Measurements from ENCODE around the gene NYAP1.
"Not testable (repeated sequence)": the region's sequence is repeated elsewhere in the genome, so short reads cannot be mapped to it uniquely, and the experiment has no call there.

Gene NYAP1

DNA sequence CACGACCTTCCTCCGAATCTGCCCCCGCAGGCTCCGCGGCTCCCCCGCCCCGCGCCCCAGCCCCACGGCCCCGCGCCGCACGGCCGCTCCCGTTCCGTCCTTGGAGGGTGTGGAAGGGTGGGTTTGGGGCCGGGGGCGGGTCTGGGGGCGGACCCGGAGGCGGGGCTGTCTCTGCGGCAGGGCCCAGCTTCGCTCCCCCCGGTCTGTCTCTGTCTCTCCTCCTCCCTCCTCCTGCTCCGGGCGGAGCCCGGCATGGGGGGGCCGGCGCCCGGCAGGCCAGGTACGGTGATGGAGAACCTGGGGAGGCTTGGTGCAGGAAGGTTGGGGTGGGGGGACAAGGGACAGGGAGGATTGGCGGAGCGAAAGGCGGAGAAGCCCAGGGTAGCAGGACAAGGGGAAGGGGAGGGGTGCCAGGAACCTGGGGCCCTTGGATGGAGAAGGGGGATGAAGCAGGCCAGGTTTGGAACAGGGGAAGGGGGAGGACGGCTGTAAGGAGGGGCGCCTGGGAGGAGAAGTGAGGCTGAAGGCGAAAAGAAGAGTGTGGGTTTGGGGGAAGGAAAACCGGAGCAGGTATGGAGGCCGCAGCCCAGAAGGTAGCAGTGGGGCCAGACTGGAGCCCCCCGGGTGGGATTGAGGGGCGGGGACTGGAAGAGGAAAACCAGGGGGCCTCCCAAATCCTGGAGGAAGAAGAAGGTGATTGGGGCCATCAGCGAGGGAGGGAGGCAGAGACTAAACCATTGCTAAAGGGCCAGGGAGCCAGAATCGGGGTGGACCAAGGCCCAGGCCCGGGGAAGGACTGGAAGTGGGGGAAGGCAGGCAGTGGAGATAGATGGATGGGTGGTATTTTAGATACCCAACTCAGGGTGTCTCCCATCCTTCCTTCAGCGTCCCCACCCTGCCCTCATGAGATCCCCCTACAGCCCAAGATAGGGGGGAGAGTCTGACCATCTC lies at the start of gene NYAP1:
NYAP1 (plus strand) TSS at position 206 of the 951 bp plus-strand sequence. CDS start 1,385 bp downstream, outside the sequence.
- peak; percentile 69 for DNase-seq

DNA sequence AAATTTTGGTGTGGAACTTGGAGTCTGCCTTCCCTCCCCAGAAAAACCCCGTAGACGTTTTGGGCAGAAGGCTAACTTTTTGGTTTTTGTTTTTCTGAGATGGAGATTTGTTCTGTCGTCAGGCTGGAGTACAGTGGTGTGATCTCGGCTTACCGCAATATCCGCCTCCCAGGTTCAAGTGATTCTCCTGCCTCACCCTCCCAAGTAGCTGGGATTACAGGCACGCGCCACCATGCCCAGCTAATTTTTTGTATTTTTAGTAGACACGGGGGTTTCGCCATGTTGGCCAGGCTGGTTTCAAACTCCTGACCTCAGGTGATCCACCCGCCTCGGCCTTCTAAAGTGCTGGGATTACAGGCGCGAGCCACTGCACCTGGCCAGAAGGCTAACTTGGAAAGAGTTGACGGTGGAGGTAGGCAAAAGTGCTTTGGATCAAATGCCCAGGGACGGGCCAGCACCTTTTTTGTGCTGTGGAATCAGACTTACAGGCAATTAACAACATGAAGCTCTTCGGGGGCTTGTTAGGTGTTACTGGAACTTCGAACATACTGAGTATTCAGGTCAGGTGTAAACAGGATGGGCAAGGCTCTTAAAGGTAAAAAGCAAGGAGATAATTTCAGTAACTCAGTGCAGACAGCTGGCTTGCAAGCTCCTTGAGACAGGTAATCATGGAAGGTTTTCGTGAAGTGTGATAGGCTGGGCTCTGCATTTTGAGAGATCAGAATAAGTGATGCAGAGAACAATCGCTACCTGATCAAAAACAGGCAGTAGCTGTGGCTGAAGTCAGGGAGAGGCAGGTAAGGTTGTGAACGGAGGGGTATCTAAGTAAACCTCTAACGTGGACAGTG lies 49.2 kb upstream of the NYAP1 start:
- no peak for DNase-seq

DNA sequence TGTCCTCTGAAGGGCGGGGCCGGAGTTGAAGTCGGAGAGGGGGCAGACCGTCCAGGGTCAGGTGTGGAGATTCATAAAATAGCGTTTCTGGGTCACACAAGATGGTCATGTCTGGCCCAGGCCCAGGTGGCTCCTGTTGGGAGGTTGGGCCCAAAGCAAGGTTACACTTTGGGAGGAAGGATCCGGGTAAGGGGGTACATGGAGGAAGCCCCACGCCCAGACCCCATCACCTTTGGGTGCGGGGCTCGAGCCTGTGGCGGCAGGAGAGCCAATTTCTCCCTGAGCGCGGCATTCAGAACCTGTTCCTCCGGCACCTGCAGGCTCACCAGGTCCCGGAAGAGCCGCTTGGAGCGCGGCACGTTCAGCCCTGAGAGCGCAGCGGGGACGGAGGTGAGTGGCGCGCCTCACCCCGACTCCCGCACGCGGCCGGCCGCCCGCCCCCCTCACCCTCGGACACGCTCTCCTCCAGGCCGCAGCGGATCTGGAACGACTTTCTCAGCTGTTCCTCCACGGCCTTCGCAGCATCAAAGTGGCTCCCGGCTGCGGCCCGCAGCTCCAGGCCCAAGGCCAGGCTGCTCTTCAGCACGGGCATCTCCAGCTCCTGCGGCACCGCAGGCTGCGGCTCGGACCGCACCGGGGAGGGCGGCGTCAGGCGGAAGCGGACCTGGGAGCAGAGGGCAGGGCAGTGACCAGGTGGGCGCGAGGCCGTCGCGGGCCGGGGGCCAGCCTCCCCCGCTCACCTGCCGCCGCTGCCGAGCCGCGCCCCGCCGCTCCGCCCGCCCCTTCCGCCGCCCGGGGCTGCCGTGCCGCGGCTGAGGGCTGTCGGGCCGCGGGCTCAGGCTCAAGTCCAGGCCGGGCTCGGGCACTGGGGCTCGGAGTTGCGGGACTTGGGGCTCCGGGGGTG lies 48.1 kb upstream of the NYAP1 start:
- DNase-seq: peak; percentile 72

DNA sequence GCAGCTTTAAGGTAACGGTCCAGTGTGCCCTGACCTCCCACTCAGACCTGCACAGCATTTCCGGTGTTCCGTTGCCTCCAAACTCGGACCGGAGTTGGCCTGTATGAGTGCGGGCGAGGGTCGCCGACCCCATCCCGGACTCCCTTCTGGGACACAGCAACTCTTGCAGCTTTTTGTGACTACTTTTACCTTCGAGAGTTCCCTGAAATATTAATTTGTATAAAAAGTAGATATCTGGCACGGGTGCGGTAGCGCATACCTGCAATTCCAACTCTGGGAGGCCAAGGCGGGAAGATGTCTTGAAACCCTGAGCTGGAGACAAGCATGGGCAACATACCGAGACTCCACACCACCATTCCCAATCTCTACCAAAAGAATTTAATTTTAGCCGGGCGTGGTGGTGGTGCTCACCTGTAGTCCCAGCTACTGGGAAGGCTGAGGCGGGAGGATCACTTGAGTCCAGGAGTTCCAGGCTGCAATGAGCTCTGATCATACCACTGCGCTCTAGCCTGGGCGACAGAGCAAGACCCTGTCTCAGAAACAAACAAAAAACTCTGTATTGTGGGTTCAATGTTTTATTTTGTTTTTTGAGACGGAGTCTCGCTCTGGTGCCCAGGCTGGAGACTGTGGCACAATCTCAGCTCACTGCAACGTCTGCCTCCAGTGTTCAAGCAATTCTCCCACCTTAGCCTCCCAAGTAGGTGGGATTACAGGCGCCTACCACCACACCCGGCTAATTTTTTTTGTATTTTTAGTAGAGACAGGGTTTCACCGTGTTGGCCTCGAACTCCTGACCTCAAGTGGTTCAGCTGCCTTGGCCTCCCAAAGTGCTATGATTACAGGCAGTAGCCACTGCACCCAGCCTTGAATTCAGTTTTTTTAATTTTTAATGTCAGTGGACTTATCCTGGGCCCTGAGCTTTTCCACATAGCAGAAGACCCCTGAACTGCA lies 46.3 kb upstream of the NYAP1 start:
- DNase-seq: no peak

DNA sequence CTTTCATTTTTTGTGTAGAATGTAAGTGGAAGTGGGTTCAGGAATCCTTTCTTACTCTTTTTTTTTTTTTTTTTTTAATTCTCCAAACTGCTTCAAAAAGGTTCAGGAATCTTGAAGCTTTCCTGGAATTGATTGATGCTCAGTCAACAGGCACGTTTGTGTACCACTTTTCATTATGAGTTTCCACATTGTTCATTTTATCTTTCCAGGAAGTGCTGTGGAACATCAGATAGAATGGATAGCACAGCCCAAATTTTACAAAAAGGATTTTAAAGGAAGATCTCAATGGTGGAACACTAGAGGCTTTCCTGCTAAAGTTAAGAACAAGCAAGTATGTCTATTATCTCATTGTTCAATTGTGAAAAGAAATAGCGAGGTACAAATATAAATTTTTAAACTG lies 45.6 kb upstream of the NYAP1 start:
- no peak for DNase-seq

DNA sequence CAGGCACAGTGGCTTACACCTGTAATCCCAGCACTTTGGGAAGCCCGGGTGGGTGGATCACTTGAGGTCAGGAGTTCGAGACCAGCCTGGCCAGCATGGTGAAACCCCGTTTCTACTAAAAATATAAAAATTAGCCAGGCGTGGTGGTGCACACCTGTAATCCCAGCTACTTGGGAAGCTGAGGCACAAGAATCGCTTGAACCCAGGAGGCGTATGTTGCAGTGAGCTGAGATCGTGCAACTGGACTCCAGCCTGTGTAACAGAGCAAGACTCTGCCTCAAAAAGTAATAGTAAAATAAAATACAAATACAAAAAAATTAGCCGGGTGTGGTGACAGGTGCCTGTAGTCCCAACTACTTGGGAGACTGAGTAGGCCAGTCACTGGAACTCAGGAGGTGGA lies 45.0 kb upstream of the NYAP1 start:
- not testable (repeated sequence) for DNase-seq

DNA sequence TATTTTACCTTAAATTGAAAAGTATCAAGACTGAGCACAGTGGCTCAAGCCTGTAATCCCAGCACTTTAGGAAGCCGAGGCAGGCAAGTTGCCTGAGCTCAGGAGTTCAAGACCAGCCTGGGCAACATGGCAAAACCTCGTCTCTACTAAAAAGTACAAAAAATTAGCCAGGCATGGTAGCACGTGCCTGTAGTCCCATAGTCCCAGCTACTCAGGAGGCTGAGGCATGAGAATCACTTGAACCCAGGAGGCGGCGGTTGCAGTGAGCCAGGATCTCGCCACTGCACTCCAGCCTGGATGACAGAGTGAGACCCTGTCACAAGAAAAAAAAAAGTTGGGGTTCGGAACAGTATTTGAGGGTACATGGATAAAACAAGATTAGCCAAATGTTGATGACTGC lies 44.5 kb upstream of the NYAP1 start:
- DNase-seq: not testable (repeated sequence)

DNA sequence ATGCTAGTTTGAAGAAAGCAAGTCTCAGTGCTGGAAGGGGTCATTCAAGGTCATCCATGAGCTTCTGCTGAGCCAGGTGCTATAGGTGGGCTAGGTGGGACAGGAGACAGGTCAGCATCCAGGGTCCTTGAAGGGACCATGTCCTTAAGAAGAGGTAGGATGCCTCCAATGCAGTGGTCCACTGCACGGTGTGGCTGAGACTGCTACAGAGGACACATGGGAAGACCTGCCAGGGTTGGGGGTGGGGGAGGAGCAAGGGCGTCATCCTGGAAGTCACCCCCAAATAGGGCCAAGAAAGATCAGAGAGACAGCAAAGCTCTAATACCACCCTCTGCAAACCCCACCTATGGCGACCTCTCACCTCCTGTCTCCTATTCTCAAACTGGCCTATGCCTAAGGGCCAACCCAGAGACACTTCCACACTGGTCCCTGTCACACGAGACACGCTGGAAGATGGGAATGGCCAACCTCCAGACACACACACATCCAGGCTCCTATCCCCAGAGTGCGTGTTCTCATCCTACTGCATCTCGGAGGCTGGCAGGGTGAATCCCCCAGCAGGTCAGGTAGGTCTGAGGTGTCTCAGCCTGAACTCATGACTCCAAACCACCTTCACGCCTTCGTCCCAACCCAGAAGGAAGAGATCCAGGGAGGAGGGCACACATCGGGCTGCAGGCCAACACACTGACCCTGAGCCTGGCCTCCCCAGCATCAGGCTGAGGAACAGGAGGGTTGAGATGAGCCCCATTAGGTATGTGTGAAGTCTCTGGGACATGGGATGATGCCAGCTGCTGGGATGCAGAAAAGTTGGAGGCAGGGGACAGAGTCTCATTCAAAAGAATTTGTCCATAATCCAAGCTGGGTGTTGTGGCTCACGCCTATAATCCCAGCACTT lies 41.8 kb upstream of the NYAP1 start:
- DNase-seq: no peak

DNA sequence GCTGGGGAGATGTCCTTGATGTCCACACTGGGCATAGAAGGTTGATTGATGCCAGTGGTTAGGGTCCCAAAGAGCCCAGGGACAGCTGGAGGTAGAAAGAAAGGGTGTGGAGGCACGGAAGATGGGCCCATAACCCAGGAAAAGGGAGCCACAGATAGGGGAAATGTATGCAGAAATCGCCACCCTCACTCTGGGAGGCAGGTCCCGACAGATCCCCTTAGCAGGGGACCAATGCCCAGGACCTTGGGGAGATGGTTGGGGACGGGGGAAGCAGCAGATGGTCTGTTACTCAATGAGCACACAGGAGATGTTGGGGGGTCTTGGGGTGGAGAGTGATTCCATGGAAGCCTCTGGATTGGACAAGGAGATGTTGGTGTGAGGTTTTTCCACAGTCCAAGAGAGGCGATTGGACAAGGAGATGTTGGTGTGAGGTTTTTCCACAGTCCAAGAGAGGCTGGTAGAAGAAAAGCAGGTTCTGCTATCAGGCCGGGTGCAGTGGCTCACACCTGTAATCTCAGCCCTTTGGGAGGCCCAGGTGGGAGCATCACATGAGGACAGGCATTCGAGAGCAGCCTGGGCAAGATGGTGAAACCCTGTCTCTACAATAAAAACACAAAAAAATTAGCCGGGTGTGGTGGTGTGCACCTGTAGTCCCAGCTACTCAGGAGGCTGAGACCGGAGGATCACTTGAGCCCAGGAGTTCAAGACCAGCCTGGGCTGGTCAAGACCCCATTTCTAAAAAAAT lies 40.5 kb upstream of the NYAP1 start:
- DNase-seq: no peak

DNA sequence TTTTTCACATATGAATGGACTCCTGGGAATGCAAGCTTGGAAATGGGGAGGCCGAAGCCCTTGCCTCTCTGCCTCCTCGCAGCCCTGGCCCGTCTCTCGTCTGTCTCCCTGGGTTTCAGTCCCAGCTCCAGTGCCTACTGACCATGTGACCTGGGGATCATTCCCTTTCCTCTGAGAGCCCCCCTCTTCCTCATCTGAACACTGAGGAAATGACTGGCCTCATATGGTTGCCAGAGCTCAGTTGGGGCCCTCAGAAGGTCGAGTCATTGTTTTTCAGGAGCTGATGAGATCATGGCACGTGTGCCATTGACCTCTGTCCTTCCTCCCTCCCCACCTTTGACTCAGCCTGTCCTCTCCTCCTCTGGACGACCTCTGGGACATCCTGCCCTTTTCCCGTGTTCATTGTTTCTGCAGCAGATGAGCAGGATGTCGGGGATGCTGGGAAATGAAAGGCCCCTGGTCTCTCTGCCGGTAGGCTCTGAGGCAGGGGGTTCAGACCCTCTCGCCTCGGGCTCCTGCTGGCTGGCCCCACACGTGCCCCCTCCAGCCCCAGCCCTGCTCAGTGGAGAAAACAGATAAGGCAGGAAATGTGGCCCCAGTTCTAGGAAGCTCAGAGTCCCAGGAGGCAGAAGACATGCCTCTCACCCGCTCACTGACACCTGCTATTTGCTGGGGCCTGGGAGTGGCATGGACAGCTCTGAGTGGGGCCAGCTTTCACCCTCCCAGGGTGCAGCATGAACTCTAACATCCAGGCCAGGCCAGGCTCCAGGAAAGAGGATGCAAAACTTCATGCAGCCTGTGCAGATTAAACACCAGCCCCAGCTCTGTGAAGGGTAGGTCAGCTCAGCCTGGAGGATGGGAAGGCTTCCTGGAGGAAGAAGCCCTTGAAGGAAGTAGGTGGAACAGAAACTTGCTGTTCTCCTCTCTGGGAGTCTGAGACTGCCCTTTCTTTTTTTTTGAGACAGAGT lies 39.1 kb upstream of the NYAP1 start:
- peak; percentile 84 for DNase-seq

DNA sequence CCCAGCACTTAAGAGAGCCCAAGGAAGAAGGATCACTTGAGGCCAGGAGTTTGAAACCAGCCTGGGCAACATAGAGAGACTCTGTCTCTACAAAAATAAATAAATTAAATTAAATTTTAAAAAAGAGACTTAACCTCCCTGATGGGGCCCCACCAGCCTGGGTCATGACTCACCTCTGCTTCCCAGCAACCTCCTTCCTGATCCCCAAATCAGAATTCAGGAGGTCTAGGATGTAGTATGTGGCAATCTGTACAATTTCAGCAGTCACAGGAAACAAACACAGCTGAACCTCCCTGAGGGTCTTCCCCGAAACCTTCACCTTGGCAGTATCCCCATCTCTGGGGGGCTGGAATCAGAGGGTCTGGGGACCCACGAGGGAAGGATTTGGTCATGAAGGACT lies 37.7 kb upstream of the NYAP1 start:
- no peak for DNase-seq

DNA sequence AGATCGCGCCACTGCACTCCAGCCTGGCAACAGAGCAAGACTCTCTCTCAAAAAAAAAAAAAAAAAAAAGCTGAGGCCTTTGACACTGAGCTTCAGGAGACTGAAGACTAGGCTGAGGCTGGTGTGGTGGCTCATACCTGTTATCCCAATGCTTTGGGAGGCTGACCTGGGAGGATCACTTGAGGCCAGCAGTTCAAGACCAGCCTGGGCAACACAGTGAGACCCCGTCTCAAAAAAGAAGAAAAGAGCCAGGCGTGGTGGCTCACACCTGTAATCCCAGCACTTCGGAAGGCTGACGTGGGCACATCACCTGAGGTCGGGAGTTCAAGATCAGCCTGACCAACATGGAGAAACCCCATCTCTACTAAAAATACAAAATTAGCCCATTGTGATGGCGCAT lies 36.4 kb upstream of the NYAP1 start:
- not testable (repeated sequence) for DNase-seq

DNA sequence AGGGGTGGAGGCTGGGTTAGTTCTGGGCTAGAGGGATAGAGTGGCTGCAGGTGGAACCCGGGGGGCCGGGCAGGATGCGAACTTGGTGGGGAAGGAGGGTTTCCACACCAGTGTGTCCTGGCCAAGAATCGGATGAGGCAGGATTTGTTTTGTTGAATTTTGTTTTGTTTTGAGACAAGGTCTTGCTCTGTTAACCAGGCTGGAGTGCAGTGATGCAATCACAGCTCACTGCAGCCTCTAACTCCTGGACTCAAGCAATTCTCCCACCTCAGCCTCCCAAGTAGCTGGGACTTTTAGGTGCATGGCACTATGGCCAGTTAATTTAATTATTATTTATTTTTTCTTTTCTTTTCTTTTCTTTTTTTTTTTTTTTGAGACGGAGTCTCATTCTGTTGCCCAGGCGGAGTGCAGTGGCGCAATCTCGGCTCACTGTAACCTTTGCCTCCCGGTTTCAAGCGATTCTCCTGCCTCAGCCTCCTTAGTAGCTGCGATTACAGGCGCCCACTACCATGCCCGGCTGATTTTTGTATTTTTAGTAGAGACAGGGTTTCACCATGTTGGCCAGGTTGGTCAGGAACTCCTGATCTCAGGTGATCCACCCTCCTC lies 34.4 kb upstream of the NYAP1 start:
- no peak for DNase-seq

DNA sequence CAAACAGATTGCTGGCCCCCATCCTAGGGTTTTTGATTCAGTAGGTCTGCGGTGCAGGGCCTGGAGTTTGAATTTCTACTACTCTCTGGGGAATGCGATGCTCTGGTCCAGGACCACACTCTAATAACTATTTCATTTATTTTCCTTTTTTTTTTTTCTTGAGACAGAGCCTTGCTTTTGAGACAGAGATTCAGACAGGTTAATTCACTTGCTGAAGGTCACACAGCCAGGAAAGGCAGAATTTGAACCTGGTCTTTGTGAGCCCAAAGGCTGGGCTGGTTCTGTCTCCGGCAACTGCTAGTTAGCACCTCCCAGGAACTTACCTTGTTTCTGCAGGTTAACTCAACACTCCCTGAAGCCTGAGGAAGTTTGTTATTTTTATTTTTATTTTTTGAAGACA lies 31.2 kb upstream of the NYAP1 start:
- no peak for DNase-seq

DNA sequence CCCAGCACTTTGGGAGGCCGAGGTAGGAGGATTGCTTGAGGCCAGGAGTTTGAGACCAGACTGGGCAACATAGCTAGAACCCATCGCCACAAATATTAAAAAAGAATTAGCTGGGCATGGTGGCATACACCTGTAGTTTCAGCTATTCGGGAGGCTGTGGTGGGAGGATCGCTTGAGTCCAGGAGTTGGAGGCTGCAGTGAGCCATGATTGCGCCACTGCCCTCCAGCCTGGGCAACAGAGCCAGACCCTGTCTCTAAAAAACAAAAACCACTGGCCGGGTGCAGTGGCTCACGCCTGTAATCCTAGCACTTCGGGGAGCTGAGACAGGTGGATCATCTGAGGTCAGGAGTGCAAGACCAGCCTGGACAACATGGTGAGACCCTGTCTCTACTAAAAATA lies 29.9 kb upstream of the NYAP1 start:
- DNase-seq: not testable (repeated sequence)

DNA sequence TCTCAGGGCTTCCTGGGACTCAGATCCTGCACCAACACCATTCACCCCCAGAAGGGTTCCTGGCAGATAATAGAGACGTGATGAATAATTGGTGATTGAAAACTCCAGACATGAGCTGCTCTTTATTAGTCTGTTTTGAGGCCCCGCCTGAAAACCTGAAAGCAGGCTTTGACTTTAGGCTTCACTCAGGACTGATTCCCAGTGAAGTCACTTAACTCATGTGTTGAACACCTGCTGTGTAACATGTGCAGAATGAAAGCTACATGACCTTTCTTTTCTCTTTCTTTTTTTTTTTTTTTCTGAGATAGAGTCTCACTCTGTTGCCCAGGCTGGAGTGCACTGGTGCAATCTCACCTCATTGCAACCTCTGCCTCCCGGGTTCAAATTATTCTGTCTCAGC lies 28.5 kb upstream of the NYAP1 start:
- DNase-seq: no peak

DNA sequence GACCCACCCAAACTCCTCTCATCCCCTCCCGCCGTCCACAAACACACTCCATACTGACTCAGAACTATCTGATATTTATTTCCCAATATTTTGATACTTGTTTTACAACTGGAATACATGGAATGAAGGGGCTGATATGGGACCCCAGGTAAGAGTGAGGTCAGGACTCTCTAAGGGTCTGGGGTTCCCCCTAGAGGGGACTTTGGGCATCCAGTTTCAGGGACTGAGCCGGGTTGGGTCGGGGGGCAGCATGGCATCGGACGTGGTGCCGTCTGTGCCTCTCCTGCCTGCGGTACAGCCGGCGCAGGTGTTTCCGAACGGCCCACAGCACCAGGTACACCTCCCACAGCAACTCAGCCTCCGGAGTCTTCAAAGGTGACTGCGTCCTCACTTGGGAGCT lies 27.2 kb upstream of the NYAP1 start:
- no peak for DNase-seq

DNA sequence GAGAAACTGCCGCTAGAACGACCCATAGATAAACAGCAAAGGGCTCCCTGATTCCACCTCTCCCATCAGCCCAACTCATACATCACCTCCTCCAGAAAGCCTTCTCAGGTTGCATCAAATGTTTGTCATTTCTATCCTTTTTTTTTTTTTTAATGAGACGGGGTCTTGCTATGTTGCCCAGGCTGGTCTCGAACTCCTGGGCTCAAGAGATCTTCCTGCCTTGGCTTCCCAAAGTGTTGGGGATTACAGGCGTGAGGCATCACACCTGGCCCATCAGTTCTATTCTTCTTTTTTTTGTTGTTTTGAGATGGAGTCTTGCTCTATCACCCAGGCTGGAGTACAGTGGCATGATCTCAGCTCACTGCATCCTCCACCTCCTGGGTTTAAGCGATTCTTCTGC lies 26.7 kb upstream of the NYAP1 start:
- DNase-seq: no peak
